OCI-LY3 (cell line): ENCODE data around the gene PLA2G1B.

Experiments used
- EZH2phosphoT487 ChIP-seq: fragments of 200-600 bp; shearing (Covaris generic); IDR thresholded peaks from 2 replicates; pipeline ENCODE4 v1.6.1; 2018; ENCODE audit warnings: antibody characterized with exemption, mixed run types, low read depth
- TF ChIP-seq, protein P1 (sequence below): fragments of 200-600, 300-600 bp; sonication (generic); IDR thresholded peaks from 2 replicates; pipeline ENCODE4 v1.5.1; 2014; ENCODE audit warnings: antibody characterized with exemption, low read length, low read depth

DNA sequence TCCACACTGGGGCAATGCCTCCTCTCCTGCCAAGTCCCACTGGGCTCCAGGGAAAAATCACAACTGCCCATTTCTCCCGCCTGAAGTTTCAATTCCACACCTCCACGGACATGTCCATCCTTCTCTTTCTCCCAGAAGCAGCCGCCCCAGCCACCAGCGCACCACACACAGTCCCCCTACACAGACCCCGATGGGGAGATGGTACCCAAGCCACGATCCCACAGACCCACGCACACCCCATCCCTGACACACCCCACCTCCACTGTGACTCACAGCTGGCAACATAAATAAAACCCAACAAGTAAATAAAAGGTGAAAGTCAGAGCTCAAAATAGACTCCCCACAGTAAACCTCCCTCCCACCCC lies 38.7 kb upstream of the PLA2G1B start:
- TF ChIP-seq, protein P1, sequence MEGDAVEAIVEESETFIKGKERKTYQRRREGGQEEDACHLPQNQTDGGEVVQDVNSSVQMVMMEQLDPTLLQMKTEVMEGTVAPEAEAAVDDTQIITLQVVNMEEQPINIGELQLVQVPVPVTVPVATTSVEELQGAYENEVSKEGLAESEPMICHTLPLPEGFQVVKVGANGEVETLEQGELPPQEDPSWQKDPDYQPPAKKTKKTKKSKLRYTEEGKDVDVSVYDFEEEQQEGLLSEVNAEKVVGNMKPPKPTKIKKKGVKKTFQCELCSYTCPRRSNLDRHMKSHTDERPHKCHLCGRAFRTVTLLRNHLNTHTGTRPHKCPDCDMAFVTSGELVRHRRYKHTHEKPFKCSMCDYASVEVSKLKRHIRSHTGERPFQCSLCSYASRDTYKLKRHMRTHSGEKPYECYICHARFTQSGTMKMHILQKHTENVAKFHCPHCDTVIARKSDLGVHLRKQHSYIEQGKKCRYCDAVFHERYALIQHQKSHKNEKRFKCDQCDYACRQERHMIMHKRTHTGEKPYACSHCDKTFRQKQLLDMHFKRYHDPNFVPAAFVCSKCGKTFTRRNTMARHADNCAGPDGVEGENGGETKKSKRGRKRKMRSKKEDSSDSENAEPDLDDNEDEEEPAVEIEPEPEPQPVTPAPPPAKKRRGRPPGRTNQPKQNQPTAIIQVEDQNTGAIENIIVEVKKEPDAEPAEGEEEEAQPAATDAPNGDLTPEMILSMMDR, result no peak
- no peak for TF ChIP-seq EZH2phosphoT487
